H9 (cell line): ENCODE measurements around the gene ASCC1. TPM values are rescaled to one million over a fixed set of nuclear protein-coding genes. Genes with fewer than 3 reads are reported as not detected.
A peak's percentile ranks its signal among the peaks of the same experiment; 100 is the strongest.

Source experiments
- DNase-seq: peaks from one replicate; pipeline ENCODE4 v3.0.0-alpha.2; 2017
- H2AFZ ChIP-seq: one replicate; pipeline ENCODE4 v1.6.1; 2013; ENCODE audit warnings: mild to moderate bottlenecking, low read length, control low read depth, moderate library complexity
- H2AK5ac ChIP-seq: 2 replicates; pipeline ENCODE4 v1.6.1; 2013; ENCODE audit warnings: low read length, control low read depth, mixed read lengths; ENCODE audit not compliant: insufficient read length
- H2BK120ac ChIP-seq: one replicate; pipeline ENCODE4 v1.6.1; 2013; ENCODE audit warnings: low read depth, mild to moderate bottlenecking, low read length, control low read depth, inconsistent platforms; ENCODE audit not compliant: poor library complexity, severe bottlenecking
- H2BK12ac ChIP-seq: 2 replicates; pipeline ENCODE4 v1.6.1; 2013; ENCODE audit warnings: low read length, control low read depth, mixed read lengths, low read depth; ENCODE audit not compliant: insufficient read length
- H2BK15ac ChIP-seq: 2 replicates; pipeline ENCODE4 v1.6.1; 2013; ENCODE audit warnings: low read depth, low read length, control low read depth
- H2BK20ac ChIP-seq: one replicate; pipeline ENCODE4 v1.6.1; 2013; ENCODE audit warnings: low read depth, mild to moderate bottlenecking, low read length, control low read depth, inconsistent platforms; ENCODE audit not compliant: poor library complexity, severe bottlenecking
- H2BK5ac ChIP-seq: 2 replicates; pipeline ENCODE4 v1.6.1; 2013; ENCODE audit warnings: low read length, control low read depth, mixed read lengths; ENCODE audit not compliant: insufficient read length
- H3K14ac ChIP-seq: 2 replicates; pipeline ENCODE4 v1.6.1; 2013; ENCODE audit warnings: low read length, control low read depth; ENCODE audit not compliant: insufficient read depth
- H3K18ac ChIP-seq: 2 replicates; pipeline ENCODE4 v1.6.1; 2013; ENCODE audit warnings: low read depth, mild to moderate bottlenecking, mixed read lengths, low read length, control low read depth; ENCODE audit not compliant: insufficient read length
- H3K23ac ChIP-seq: 2 replicates; pipeline ENCODE4 v1.6.1; 2013; ENCODE audit warnings: low read length, control low read depth, mixed read lengths, low read depth; ENCODE audit not compliant: insufficient read length
- H3K23me2 ChIP-seq: 2 replicates; pipeline ENCODE4 v1.6.1; 2013; ENCODE audit warnings: low read depth, mild to moderate bottlenecking, mixed read lengths, low read length, control low read depth; ENCODE audit not compliant: insufficient read length, poor library complexity, severe bottlenecking
- H3K27ac ChIP-seq: 2 replicates; pipeline ENCODE4 v1.5.1; 2013; ENCODE audit warnings: low read length, control low read depth, mixed read lengths, low read depth; ENCODE audit not compliant: insufficient read length
- H3K27me3 ChIP-seq: 2 replicates; pipeline ENCODE4 v1.6.1; 2013; ENCODE audit warnings: low read length, control low read depth, inconsistent platforms; ENCODE audit not compliant: insufficient read depth
- H3K4ac ChIP-seq: 2 replicates; pipeline ENCODE4 v1.6.1; 2013; ENCODE audit warnings: low read depth, mild to moderate bottlenecking, control low read depth, inconsistent platforms, low read length, moderate library complexity
- H3K4me1 ChIP-seq: 2 replicates; pipeline ENCODE4 v1.6.1; 2013; ENCODE audit warnings: low read length, control low read depth, inconsistent platforms; ENCODE audit not compliant: insufficient read depth
- H3K4me2 ChIP-seq: 2 replicates; pipeline ENCODE4 v1.6.1; 2013; ENCODE audit warnings: low read length, control low read depth, mixed read lengths; ENCODE audit not compliant: insufficient read length, insufficient read depth
- H3K56ac ChIP-seq: 2 replicates; pipeline ENCODE4 v1.6.1; 2013; ENCODE audit warnings: low read depth, mild to moderate bottlenecking, mixed read lengths, low read length, control low read depth; ENCODE audit not compliant: insufficient read length
- H3K79me1 ChIP-seq: 2 replicates; pipeline ENCODE4 v1.6.1; 2013; ENCODE audit warnings: low read depth, mild to moderate bottlenecking, moderate library complexity, low read length, control low read depth, inconsistent platforms; ENCODE audit not compliant: insufficient read depth, poor library complexity, severe bottlenecking
- H3K79me2 ChIP-seq: 2 replicates; pipeline ENCODE4 v1.6.1; 2013; ENCODE audit warnings: low read length, control low read depth, inconsistent platforms; ENCODE audit not compliant: insufficient read depth
- H3K9ac ChIP-seq: 2 replicates; pipeline ENCODE4 v1.6.1; 2013; ENCODE audit warnings: low read length, control low read depth, mixed read lengths; ENCODE audit not compliant: insufficient read length; ENCODE audit errors: extremely low read depth
- H3K9me3 ChIP-seq: one replicate; pipeline ENCODE4 v1.6.1; 2013; ENCODE audit warnings: low read depth, low read length, inconsistent platforms; ENCODE audit not compliant: control insufficient read depth
- H3T11ph ChIP-seq: one replicate; pipeline ENCODE4 v1.6.1; 2013; ENCODE audit warnings: mild to moderate bottlenecking, low read length, control low read depth, inconsistent platforms
- H4K20me1 ChIP-seq: one replicate; pipeline ENCODE4 v1.6.1; 2013; ENCODE audit not compliant: control insufficient read depth, insufficient read length, insufficient read depth
- H4K5ac ChIP-seq: 2 replicates; pipeline ENCODE4 v1.6.1; 2013; ENCODE audit warnings: low read depth, mild to moderate bottlenecking, mixed read lengths, low read length, control low read depth; ENCODE audit not compliant: insufficient read length
- H4K8ac ChIP-seq: replicated peaks from 2 replicates; pipeline ENCODE4 v1.6.1; 2013; ENCODE audit warnings: low read length, control low read depth, mixed read lengths, low read depth; ENCODE audit not compliant: insufficient read length
- H4K91ac ChIP-seq: 2 replicates; pipeline ENCODE4 v1.6.1; 2013; ENCODE audit warnings: low read depth, mild to moderate bottlenecking, moderate library complexity, mixed read lengths, low read length, control low read depth; ENCODE audit not compliant: insufficient read length
- H3K27ac Mint-ChIP-seq, 3 experiments: 2 replicates in 2 of 3; 3 replicates in 1 of 3; pipeline ENCODE4 v1.8.0; 2020 to 2021; ENCODE audit warnings: mixed read lengths in 3 of 3, mild to moderate bottlenecking in 1 of 3, moderate library complexity in 1 of 3
- H3K27me3 Mint-ChIP-seq: 2 replicates; pipeline ENCODE4 v1.8.0; 2021; ENCODE audit warnings: low read depth, mild to moderate bottlenecking, moderate library complexity, mixed read lengths
- H3K36me3 Mint-ChIP-seq, 3 experiments: 2 replicates in 2 of 3; 3 replicates in 1 of 3; pipeline ENCODE4 v1.8.0; 2020 to 2021; ENCODE audit warnings: low read depth in 3 of 3, mixed read lengths in 3 of 3; ENCODE audit not compliant: insufficient read depth in 1 of 3
- H3K4me1 Mint-ChIP-seq, 2 experiments: 2 replicates each; pipeline ENCODE4 v1.8.0; 2020; ENCODE audit warnings: mixed read lengths in 2 of 2
- H3K4me3 Mint-ChIP-seq, 2 experiments: 2 replicates in 1 of 2; 3 replicates in 1 of 2; pipeline ENCODE4 v1.8.0; 2020 to 2021; ENCODE audit warnings: mild to moderate bottlenecking in 2 of 2, mixed read lengths in 2 of 2, moderate library complexity in 1 of 2
- H3K9me3 Mint-ChIP-seq, 2 experiments: 2 replicates in 1 of 2; 3 replicates in 1 of 2; pipeline ENCODE4 v1.8.0; 2020; ENCODE audit warnings: mild to moderate bottlenecking in 2 of 2, mixed read lengths in 2 of 2, moderate library complexity in 1 of 2
- WGBS: extraction: QIAGEN DNeasy Blood & Tissue Kit; methylation state at CpG from one replicate; pipeline ENCODE4 v1.1.7; 2013; ENCODE audit warnings: missing lambda C conversion rate, low lambda C conversion rate, mixed read lengths; ENCODE audit not compliant: insufficient read length; ENCODE audit errors: extremely low coverage; 5-methylcytosine and 5-hydroxymethylcytosine counted together
- total RNA-seq: library from RNA; stranded (reverse); gene quantifications from 2 replicates; pipeline ENCODE4 v1.2.1, GENCODE V29; 2021
- TF ChIP-seq, protein P1 (sequence below): fragments of 200-600 bp; sonication (generic); conservative IDR thresholded peaks from 3 replicates; pipeline ENCODE4 v1.8.0; 2021; ENCODE audit warnings: antibody characterized with exemption, mild to moderate bottlenecking

Gene ASCC1
- total RNA-seq, 1 experiment from 2014 or later = 41.2 TPM

DNA sequence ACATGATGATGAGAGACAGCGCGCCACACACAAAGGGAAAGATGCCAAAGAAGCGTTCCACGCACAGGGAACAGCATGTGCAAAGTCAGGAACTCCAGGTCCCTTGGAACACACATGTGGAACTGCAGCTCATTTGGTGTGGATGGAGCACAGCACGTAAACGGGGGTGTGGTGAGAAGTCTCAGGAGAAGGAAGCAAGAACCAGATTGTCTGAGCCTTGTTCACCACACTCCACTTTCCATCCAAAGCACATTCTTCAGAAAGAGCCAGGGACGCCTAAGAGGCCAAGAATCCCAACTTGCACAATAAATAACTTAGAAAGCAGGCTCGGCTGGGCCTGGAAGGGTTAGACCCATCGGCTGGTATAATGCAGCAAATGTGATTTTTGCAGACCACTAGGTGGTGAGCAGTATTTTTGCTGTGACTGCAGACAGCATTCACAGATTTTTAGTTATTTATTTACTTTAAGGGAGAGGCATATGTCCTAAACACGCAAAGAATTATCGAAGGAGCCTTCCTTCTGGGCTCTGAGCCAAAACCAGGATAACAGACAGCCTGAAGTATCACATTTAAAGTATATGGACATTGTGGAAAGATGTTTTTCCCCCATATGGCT lies 27.9 kb upstream of the ASCC1 start:
- H2AK5ac ChIP-seq = no peak overlapping the region
- no peak overlapping the region for H4K8ac ChIP-seq
- DNase-seq = no peak
- no peak overlapping the region for H4K5ac ChIP-seq
- no peak overlapping the region; the same call in 1 of the 2 replicates for H3K14ac ChIP-seq
- H3K23me2 ChIP-seq = no peaks in the 10 kb centered on the region
- H4K91ac ChIP-seq = peak overlapping the region; percentile 55
- H2AFZ ChIP-seq = no peak overlapping the region
- peaks cover 5% of the 10 kb centered on the region; the same call in 1 of the 2 replicates for H3K4me1 ChIP-seq
- H3K4me2 ChIP-seq = no peak overlapping the region
- no peak overlapping the region for H2BK12ac ChIP-seq
- no peak overlapping the region for H2BK15ac ChIP-seq
- H3K36me3 Mint-ChIP-seq = no peaks in the 10 kb centered on the region
- H2BK120ac ChIP-seq = no peak overlapping the region
- no peak overlapping the region for H3K18ac ChIP-seq
- no peak overlapping the region for H3K27ac ChIP-seq
- no peaks in the 10 kb centered on the region for H3K27me3 Mint-ChIP-seq
- no peak overlapping the region for H3K4me3 Mint-ChIP-seq
- H3K4me1 Mint-ChIP-seq = peaks cover 28 to 39% of the 10 kb centered on the region in 2 experiments
- H3K9me3 Mint-ChIP-seq = no peaks in the 10 kb centered on the region; a peak in 1 of 5 replicates
- no peaks in the 10 kb centered on the region for H3K79me1 ChIP-seq
- H3K23ac ChIP-seq = no peak overlapping the region
- H3K4ac ChIP-seq = no peak overlapping the region
- H4K20me1 ChIP-seq = no peaks in the 10 kb centered on the region
- H3K56ac ChIP-seq = no peak overlapping the region
- no peaks in the 10 kb centered on the region for H3K27me3 ChIP-seq
- no peak overlapping the region for H3T11ph ChIP-seq
- TF ChIP-seq, protein P1, sequence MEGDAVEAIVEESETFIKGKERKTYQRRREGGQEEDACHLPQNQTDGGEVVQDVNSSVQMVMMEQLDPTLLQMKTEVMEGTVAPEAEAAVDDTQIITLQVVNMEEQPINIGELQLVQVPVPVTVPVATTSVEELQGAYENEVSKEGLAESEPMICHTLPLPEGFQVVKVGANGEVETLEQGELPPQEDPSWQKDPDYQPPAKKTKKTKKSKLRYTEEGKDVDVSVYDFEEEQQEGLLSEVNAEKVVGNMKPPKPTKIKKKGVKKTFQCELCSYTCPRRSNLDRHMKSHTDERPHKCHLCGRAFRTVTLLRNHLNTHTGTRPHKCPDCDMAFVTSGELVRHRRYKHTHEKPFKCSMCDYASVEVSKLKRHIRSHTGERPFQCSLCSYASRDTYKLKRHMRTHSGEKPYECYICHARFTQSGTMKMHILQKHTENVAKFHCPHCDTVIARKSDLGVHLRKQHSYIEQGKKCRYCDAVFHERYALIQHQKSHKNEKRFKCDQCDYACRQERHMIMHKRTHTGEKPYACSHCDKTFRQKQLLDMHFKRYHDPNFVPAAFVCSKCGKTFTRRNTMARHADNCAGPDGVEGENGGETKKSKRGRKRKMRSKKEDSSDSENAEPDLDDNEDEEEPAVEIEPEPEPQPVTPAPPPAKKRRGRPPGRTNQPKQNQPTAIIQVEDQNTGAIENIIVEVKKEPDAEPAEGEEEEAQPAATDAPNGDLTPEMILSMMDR = no peak
- H2BK20ac ChIP-seq = no peak overlapping the region
- no peak overlapping the region for H3K9ac ChIP-seq
- no peak overlapping the region for H2BK5ac ChIP-seq
- H3K27ac Mint-ChIP-seq = peak overlapping the region in 1 of 3 experiments; percentile 25; a peak in 1 of 7 replicates
- H3K9me3 ChIP-seq = no peaks in the 10 kb centered on the region
- whole genome bisulfite sequencing = no CpG with 5 or more reads among the region's 11 CpGs
- H3K79me2 ChIP-seq = no peaks in the 10 kb centered on the region
